GM18526 (cell line): ENCODE measurements around the gene PITPNM1.

Experiments used
- POLR2A ChIP-seq: IDR thresholded peaks from 3 replicates; pipeline ENCODE4 v1.6.1; 2011; ENCODE audit not compliant: insufficient read length; ENCODE audit errors: extremely low read depth

Gene PITPNM1

DNA sequence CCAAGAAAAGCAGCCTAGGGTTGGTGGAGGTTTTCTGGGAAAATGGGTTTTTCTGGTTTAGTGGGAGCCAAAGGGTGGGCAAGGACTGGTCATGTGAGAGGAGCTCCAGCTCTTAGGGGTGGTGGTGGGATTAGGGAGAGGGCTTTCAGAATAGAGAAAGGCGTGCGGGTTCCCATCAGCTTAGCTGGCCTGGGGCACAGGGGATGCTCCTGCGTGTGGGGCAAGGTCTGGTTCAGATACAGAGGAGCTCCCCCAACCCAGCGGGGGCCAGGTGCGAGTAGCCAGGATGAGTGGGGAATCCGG is 36.8 kb downstream of the PITPNM1 start:
- TF ChIP-seq POLR2A: no peak

DNA sequence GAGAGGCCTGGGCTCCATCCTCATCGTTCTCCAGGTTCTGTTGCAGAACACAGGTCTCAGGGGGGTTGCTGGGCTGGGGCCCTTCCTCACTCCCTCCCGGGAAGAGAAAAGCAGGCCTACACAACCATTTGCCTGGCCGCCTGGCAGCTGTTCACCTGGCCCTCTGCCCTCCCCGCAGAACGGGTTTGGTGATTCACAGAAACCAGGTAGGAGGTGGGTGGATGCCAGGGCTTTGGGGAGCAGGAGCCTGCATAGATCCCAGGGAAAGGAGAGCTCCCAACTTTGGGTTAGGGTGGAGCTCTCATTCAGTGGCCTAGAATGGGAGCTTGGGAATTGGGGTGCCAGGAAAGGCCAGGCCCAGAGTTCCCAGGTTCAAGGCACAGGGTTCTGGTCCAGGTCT is 37.1 kb downstream of the PITPNM1 start:
- TF ChIP-seq POLR2A: no peak

GRCh38 chr11:67466962-67467771 is 38.0 kb downstream of the PITPNM1 start:
- no peak for TF ChIP-seq POLR2A

- TF ChIP-seq POLR2A: no peak
These were observed 38.8 kb downstream of the PITPNM1 start for GRCh38 chr11:67466367-67466766.

GRCh38 chr11:67465189-67465510 is 40.0 kb downstream of the PITPNM1 start:
- no peak for TF ChIP-seq POLR2A

DNA sequence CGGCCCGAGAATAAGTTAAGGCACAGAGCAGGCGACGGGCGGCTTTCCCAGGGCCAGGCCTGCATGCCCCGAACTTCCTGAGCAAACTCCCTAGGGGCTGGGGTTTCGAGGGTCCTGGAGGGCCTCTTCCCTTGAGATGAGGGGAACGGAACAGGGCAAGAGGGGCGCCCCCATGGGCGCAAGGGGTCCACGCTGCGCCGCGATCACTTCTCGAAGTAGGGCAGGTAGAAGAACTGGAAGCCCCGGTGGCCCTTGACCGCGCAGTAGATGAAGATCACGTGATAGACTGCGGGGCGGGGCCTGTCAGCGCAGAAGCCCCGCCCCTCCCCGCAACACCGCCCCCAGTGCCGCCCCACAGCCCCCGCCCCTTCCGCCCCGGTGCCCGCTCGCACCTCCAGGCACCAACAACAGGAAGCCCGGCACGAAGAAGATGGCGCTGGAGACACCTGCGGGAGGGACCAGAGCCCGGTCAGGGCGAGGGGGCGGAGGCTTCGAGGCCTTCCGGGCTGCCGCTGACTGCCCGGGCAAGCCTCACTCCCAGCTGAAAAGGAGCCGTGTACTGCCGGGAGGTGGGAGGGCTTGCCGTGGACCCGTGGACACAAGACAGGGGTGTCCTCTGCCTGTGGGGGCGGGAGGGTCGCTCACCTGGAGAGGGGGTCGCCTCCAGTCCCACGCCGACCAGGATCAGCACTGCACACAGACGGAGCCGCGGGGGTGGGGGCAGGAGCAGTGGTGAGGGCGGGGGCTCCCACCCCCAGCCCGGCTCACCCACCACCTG is 40.6 kb downstream of the PITPNM1 start:
- TF ChIP-seq POLR2A: peak; percentile 80

GRCh38 chr11:67463680-67464410 is 41.3 kb downstream of the PITPNM1 start:
- TF ChIP-seq POLR2A: no peak

- TF ChIP-seq POLR2A: no peak
These were observed 42.0 kb downstream of the PITPNM1 start for GRCh38 chr11:67463186-67463585.

GRCh38 chr11:67458266-67458665 is 46.9 kb downstream of the PITPNM1 start:
- TF ChIP-seq POLR2A: no peak

DNA sequence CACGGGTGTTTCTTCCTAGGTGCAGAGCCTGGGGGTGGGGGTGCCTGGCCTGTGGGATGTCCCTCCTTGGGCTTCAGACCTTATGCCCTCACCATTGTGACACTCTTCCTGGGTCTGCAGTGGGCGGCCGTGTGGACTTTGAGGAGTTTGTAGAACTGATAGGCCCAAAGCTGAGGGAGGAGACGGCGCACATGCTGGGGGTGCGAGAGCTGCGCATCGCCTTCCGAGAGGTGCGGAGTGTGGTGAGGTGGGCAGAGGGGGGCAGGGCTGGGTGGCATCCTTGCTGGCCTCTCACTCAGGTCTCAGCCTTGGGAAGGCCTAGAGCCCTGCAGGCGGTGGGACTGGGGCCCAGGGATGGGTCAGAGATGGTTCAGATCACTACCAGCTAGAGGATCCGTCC is 47.7 kb downstream of the PITPNM1 start:
- no peak for TF ChIP-seq POLR2A

DNA sequence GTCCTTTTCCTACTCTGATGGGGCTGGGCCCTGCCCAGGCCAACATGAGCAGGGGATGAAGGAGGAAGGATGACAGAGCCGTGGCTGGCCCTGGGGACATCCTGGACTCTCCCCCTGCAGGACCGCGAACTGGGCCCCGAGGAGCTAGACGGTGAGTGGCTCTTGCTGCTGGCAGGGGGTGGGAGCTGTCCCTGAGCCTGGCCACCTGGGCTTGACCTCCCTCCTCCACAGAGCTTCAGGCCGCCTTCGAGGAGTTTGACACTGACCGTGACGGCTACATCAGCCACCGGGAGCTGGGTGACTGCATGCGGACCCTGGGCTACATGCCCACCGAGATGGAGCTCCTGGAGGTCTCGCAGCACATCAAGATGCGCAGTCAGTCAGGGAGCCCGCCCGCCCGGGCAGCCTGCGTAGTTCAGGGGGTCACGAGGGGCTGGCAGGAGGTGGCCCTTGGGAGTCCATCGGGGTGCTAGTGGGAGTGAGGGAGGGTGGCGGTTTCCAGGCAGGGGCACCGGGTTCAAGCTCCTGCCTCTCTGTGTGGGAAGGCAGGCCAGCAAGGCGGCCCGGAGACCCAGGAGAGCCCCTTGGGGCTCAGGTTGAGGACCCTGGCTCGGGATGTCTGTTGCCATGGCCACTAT is 49.0 kb downstream of the PITPNM1 start:
- no peak for TF ChIP-seq POLR2A

DNA sequence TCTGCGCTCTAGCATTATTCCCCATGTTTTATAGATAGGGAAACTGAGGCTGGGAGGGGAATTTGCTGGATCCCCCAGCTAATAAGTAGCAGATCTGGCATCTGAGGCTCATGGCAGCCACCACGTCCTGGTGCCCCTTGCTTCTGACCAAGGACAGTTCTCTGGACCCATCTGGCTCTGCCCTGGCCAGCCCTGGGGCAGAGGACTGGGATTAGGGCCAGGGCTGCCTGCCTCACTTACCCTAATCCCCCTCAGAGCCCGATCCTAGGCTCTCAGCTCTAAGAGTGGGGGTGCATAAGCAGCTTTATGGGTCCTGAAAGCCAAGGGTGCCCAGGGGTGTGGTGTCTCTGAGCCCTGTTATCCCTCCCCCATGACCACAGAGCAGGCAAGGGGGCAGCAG is 50.1 kb downstream of the PITPNM1 start, which contains the start of gene CABP4:
CABP4 (plus strand) TSS at position 301 of the 400 bp plus-strand sequence; CDS start at position 371, 70 bp downstream.
- TF ChIP-seq POLR2A: no peak

- TF ChIP-seq POLR2A: no peak
These were observed 51.1 kb downstream of the PITPNM1 start for GRCh38 chr11:67453816-67454732.
